Liver (tissue), 9 donors: ENCODE measurements around the gene PTPRN2. TPM values are rescaled to one million over a fixed set of nuclear protein-coding genes. Genes with fewer than 3 reads are reported as not detected.

Experiments used
- DNase-seq: peaks from one replicate; pipeline ENCODE4 v3.0.0-alpha.2; 2017; ENCODE audit warnings: low spot score
- H3K27ac ChIP-seq, 2 donors: one replicate each; pipeline ENCODE4 v1.7.0; 2013; ENCODE audit warnings: inconsistent platforms in 2 of 2, low read length in 2 of 2, control low read depth in 1 of 2, low read depth in 1 of 2, mild to moderate bottlenecking in 1 of 2
- H3K27me3 ChIP-seq, 4 donors: one replicate each; pipeline versions ENCODE4 v1.6.1 to v1.7.0; 2013; ENCODE audit warnings: low read length in 3 of 4, inconsistent platforms in 1 of 4, mild to moderate bottlenecking in 1 of 4, moderate library complexity in 1 of 4; ENCODE audit not compliant: control insufficient read depth in 4 of 4, insufficient read depth in 4 of 4
- H3K36me3 ChIP-seq, 4 donors: one replicate each; pipeline versions ENCODE4 v1.6.1 to v1.7.0; 2013; ENCODE audit warnings: low read length in 3 of 4, mild to moderate bottlenecking in 3 of 4, low read depth in 1 of 4, moderate library complexity in 1 of 4; ENCODE audit not compliant: control insufficient read depth in 4 of 4, insufficient read depth in 3 of 4
- H3K4me1 ChIP-seq, 4 donors: one replicate each; pipeline versions ENCODE4 v1.6.1 to v1.7.0; 2013; ENCODE audit warnings: low read length in 3 of 4, mild to moderate bottlenecking in 3 of 4, moderate library complexity in 1 of 4; ENCODE audit not compliant: control insufficient read depth in 4 of 4, insufficient read depth in 4 of 4
- H3K4me3 ChIP-seq, 3 donors: one replicate each; pipeline versions ENCODE4 v1.6.1 to v1.7.0; 2013; ENCODE audit warnings: low read length in 3 of 3, control low read depth in 1 of 3, low read depth in 1 of 3, mild to moderate bottlenecking in 1 of 3
- H3K9ac ChIP-seq, 2 donors: one replicate each; pipeline ENCODE4 v1.7.0; 2013; ENCODE audit warnings: low read length in 2 of 2, mild to moderate bottlenecking in 2 of 2, moderate library complexity in 2 of 2, control low read depth in 1 of 2, low read depth in 1 of 2
- H3K9me3 ChIP-seq, 4 donors: one replicate each; pipeline versions ENCODE4 v1.6.1 to v1.7.0; 2013; ENCODE audit warnings: low read length in 3 of 4; ENCODE audit not compliant: control insufficient read depth in 4 of 4
- ATF3 ChIP-seq: IDR thresholded peaks from 2 replicates; pipeline ENCODE4 v1.6.1; 2016; ENCODE audit warnings: antibody characterized with exemption
- CTCF ChIP-seq: fragments of 150-350 bp; IDR thresholded peaks from 2 replicates; pipeline ENCODE4 v1.5.1; 2017; ENCODE audit warnings: improper control_type of control experiment, low read depth, low read length; ENCODE audit not compliant: missing input control
- EGR1 ChIP-seq, 2 donors: IDR thresholded peaks; 2 replicates each; pipeline ENCODE4 v1.6.1; 2016 to 2018; ENCODE audit warnings: antibody characterized with exemption in 2 of 2, low read depth in 2 of 2
- FOXA2 ChIP-seq: IDR thresholded peaks from 2 replicates; pipeline ENCODE4 v1.6.1; 2016; ENCODE audit warnings: antibody characterized with exemption
- GABPA ChIP-seq, 2 donors: IDR thresholded peaks in 1 of 2; conservative IDR thresholded peaks in 1 of 2; 2 replicates each; pipeline ENCODE4 v1.6.1; 2016; ENCODE audit warnings: antibody characterized with exemption in 2 of 2, mild to moderate bottlenecking in 1 of 2, moderate library complexity in 1 of 2
- HNF4A ChIP-seq, 2 donors: conservative IDR thresholded peaks; 2 replicates each; pipeline ENCODE4 v1.6.1; 2016; ENCODE audit warnings: antibody characterized with exemption in 2 of 2, mild to moderate bottlenecking in 2 of 2
- HNF4G ChIP-seq: IDR thresholded peaks from 2 replicates; pipeline ENCODE4 v1.6.1; 2016; ENCODE audit warnings: antibody characterized with exemption
- JUND ChIP-seq, 2 donors: IDR thresholded peaks; 2 replicates each; pipeline ENCODE4 v1.6.1; 2016; ENCODE audit warnings: antibody characterized with exemption in 2 of 2
- NR2F2 ChIP-seq: IDR thresholded peaks from 2 replicates; pipeline ENCODE4 v1.6.1; 2016; ENCODE audit warnings: antibody characterized with exemption
- RAD21 ChIP-seq, 2 donors: IDR thresholded peaks; 2 replicates each; pipeline ENCODE4 v1.6.1; 2016; ENCODE audit warnings: antibody characterized with exemption in 2 of 2, mild to moderate bottlenecking in 2 of 2
- RXRA ChIP-seq, 2 donors: IDR thresholded peaks; 2 replicates each; pipeline ENCODE4 v1.6.1; 2017 to 2018; ENCODE audit warnings: antibody characterized with exemption in 2 of 2, mild to moderate bottlenecking in 1 of 2
- SP1 ChIP-seq: IDR thresholded peaks from 2 replicates; pipeline ENCODE4 v1.6.1; 2018; ENCODE audit warnings: antibody characterized with exemption, mild to moderate bottlenecking
- YY1 ChIP-seq: IDR thresholded peaks from 2 replicates; pipeline ENCODE4 v1.6.1; 2016; ENCODE audit warnings: antibody characterized with exemption, mild to moderate bottlenecking
- ZBTB33 ChIP-seq: IDR thresholded peaks from 2 replicates; pipeline ENCODE4 v1.6.1; 2016; ENCODE audit warnings: antibody characterized with exemption
- WGBS: extraction: QIAGEN DNeasy Blood & Tissue Kit; methylation state at CpG from one replicate; pipeline ENCODE4 v1.1.7; 2013; 5-methylcytosine and 5-hydroxymethylcytosine counted together
- polyA plus RNA-seq, 2 donors: library from polyadenylated mRNA; stranded (reverse) in 1 of 2; unstranded in 1 of 2; fragments of 200-250 nt in 1 of 2; fragments of >200 nt in 1 of 2; fragmentation: Nextera tagmentation in 1 of 2; extraction: Ambion mirVana in 1 of 2; gene quantifications; one replicate each; pipeline versions ENCODE4 v1.2.1 to v1.2.3, GENCODE V29; 2013 to 2015
- total RNA-seq, 2 donors: library from RNA; depleted of rRNA; stranded (reverse); fragments of >200 nt; gene quantifications; one replicate each; pipeline ENCODE4 v1.2.3, GENCODE V29; 2014
- donor health status: healthy.
- donor health status: healthy.
- donor health status: healthy.
- donor health status: healthy.
- donor health status: healthy.

PTPRN2 gene
- total and polyA plus RNA-seq, 4 donors, result 0.75 to 1.9 (median 1.1) TPM

- H3K4me3 ChIP-seq, result no peak overlapping the region
- 76% methylated on average over 8 of the region's 8 CpGs for whole genome bisulfite sequencing
- H3K9me3 ChIP-seq, result no peaks in the 10 kb centered on the region
- H3K36me3 ChIP-seq, result no peaks in the 10 kb centered on the region
- H3K27me3 ChIP-seq, result peaks cover 0 to 2% (median 0%) of the 10 kb centered on the region in 4 donors
- no peak overlapping the region for H3K9ac ChIP-seq
- TF ChIP-seq HNF4G, result no peak
- TF ChIP-seq CTCF, result no peak
- TF ChIP-seq EGR1 (IDR thresholded peaks at IDR 0.05; ENCODE audit: low read depth in 2 of 2), result no peak
- no peak for TF ChIP-seq RAD21 (IDR thresholded peaks at IDR 0.05)
- TF ChIP-seq NR2F2, result no peak
- no peak for TF ChIP-seq ATF3
- no peak for TF ChIP-seq FOXA2
- no peak for TF ChIP-seq HNF4A (conservative IDR thresholded peaks at IDR 0.05)
- TF ChIP-seq JUND (IDR thresholded peaks at IDR 0.05), result no peak
- TF ChIP-seq RXRA (IDR thresholded peaks at IDR 0.05), result no peak
- no peak for TF ChIP-seq ZBTB33
- peaks cover 0 to 3% (median 0%) of the 10 kb centered on the region in 4 donors for H3K4me1 ChIP-seq
- no peak for DNase-seq
- no peak overlapping the region for H3K27ac ChIP-seq
Measured at GRCh38 chr7:158544708-158545107, 42.9 kb downstream of the PTPRN2 start.

- Histone ChIP-seq H3K4me1 (peaks cover 0 to 3% (median 0%) of the 10 kb centered on the region in 4 donors), H3K36me3 (no peaks in the 10 kb centered on the region), H3K9me3 (no peaks in the 10 kb centered on the region), H3K27me3 (peaks cover 0 to 2% (median 0%) of the 10 kb centered on the region in 4 donors), H3K27ac (no peak overlapping the region), H3K9ac (no peak overlapping the region), H3K4me3 (no peak overlapping the region)
- DNase-seq, result no peak
- TF ChIP-seq SP1, result no peak
- no peak for TF ChIP-seq ZBTB33
- TF ChIP-seq GABPA (IDR thresholded peaks at IDR 0.05 in 1 of 2, conservative IDR thresholded peaks at IDR 0.05 in 1 of 2), result no peak
- no peak for TF ChIP-seq YY1
- 90% methylated on average over 11 of the region's 11 CpGs for WGBS
Measured at GRCh38 chr7:158543840-158544239, 43.8 kb downstream of the PTPRN2 start.
